ELR (cell line): ENCODE data around the gene ELMOD3.
A peak's percentile ranks its signal among the peaks of the same experiment; 100 is the strongest.

Experiments used
- DNase-seq: peaks from one replicate; pipeline ENCODE4 v3.0.0-alpha.2; 2015; ENCODE audit warnings: low read depth

Gene ELMOD3

GRCh38 chr2:85376291-85377065 lies 21.9 kb downstream of the ELMOD3 start:
- no peak for DNase-seq

GRCh38 chr2:85377083-85377482 lies 22.5 kb downstream of the ELMOD3 start:
- no peak for DNase-seq

GRCh38 chr2:85378257-85378656 lies 23.7 kb downstream of the ELMOD3 start:
- DNase-seq: no peak

GRCh38 chr2:85380048-85380447 lies 25.5 kb downstream of the ELMOD3 start:
- no peak for DNase-seq

GRCh38 chr2:85383151-85383550 lies 28.6 kb downstream of the ELMOD3 start:
- DNase-seq: peak; percentile 31

- no peak for DNase-seq
These were observed 29.3 kb downstream of the ELMOD3 start for GRCh38 chr2:85383850-85384249.

GRCh38 chr2:85385746-85386145 lies 31.2 kb downstream of the ELMOD3 start:
- DNase-seq: no peak

GRCh38 chr2:85387754-85388153 lies 33.2 kb downstream of the ELMOD3 start:
- no peak for DNase-seq

GRCh38 chr2:85388878-85389538 lies 34.4 kb downstream of the ELMOD3 start:
- no peak for DNase-seq

GRCh38 chr2:85390941-85391669 lies 36.5 kb downstream of the ELMOD3 start:
- peak; percentile 64 for DNase-seq

- peak; percentile 78 for DNase-seq
These were observed 39.3 kb downstream of the ELMOD3 start for GRCh38 chr2:85393836-85394235.

GRCh38 chr2:85394261-85394681 lies 39.7 kb downstream of the ELMOD3 start:
- DNase-seq: no peak

GRCh38 chr2:85394976-85395375 lies 40.4 kb downstream of the ELMOD3 start:
- no peak for DNase-seq

- DNase-seq: no peak
These were observed 41.4 kb downstream of the ELMOD3 start for GRCh38 chr2:85395912-85396475.

GRCh38 chr2:85396531-85397470 lies 42.2 kb downstream of the ELMOD3 start:
- DNase-seq: no peak

GRCh38 chr2:85397925-85398331 lies 43.4 kb downstream of the ELMOD3 start:
- DNase-seq: no peak

GRCh38 chr2:85398426-85399182 lies 44.0 kb downstream of the ELMOD3 start:
- no peak for DNase-seq

- DNase-seq: no peak
These were observed 44.5 kb downstream of the ELMOD3 start for GRCh38 chr2:85399183-85399455.

- DNase-seq: no peak
These were observed 45.5 kb downstream of the ELMOD3 start for GRCh38 chr2:85400023-85400422.

- DNase-seq: no peak
These were observed 46.2 kb downstream of the ELMOD3 start for GRCh38 chr2:85400541-85401463.
